H1 (cell line): ENCODE data around the gene ACRBP. TPM values are rescaled to one million over a fixed set of nuclear protein-coding genes. Genes with fewer than 3 reads are reported as not detected.

Source experiments
- polyA plus RNA-seq, 7 experiments: library from polyadenylated mRNA; depleted of rRNA in 3 of 7; stranded (reverse) in 5 of 7; unstranded in 2 of 7; fragments of >200 nt in 5 of 7; fragments of 200-250 nt in 2 of 7; gene quantifications; 1 replicate in 5 of 7; 2 replicates in 1 of 7; 4 replicates in 1 of 7; pipeline versions ENCODE4 v1.2.1 to v1.2.3, GENCODE V29; 2011 to 2013; ENCODE audit warnings: missing spikeins in 2 of 7, mixed read lengths in 2 of 7
- total RNA-seq: library from RNA; stranded (reverse); fragmentation: NEBNext Ultra II Directional; extraction: Animal tissue kit (Norgen Biotek cat#: 25700); gene quantifications from 2 replicates; pipeline ENCODE4 v1.2.1, GENCODE V29; 2021
- TF ChIP-seq, protein P1 (sequence below): IDR thresholded peaks from 2 replicates; pipeline ENCODE4 v1.6.1; 2011; ENCODE audit warnings: low read length, improper control_type of control experiment

ACRBP gene
- total and polyA plus RNA-seq, 2 of the 8 experiments (the other 6 are each of a cell fraction or from before 2014, with no cell fraction given), result 0.80 to 5.2 TPM

- TF ChIP-seq, protein P1, sequence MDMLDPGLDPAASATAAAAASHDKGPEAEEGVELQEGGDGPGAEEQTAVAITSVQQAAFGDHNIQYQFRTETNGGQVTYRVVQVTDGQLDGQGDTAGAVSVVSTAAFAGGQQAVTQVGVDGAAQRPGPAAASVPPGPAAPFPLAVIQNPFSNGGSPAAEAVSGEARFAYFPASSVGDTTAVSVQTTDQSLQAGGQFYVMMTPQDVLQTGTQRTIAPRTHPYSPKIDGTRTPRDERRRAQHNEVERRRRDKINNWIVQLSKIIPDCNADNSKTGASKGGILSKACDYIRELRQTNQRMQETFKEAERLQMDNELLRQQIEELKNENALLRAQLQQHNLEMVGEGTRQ, result no peak
- TF ChIP-seq, all 59 proteins: peak for 0
Observed at GRCh38 chr12:6612247-6612646, 35.0 kb downstream of the ACRBP start (continued).
